Panc1 (cell line): Measurements from ENCODE around the gene LTF. TPM values are rescaled to one million over a fixed set of nuclear protein-coding genes. Genes with fewer than 3 reads are reported as not detected.

Source experiments
- ATAC-seq: fragments of 200-7000 bp; cut with Tn5 transposase; 2 replicates; pipeline ENCODE4 v1.9.1; 2020; ENCODE audit warnings: mild to moderate bottlenecking, moderate library complexity
- BruUV-seq: library from RNA; stranded (reverse); fragments of 400-500 nt; replicated peaks from 2 replicates; lab custom pipeline; 2021; lab: Mats Ljungman, UMichigan
- CTCF ChIA-PET: fragments of 300-600 bp; sonication (Branson Sonifier 250); formaldehyde crosslinking; loops from one replicate; lab custom pipeline; 2022; ENCODE audit warnings: antibody characterized with exemption; lab: Charles Lee
- POLR2A ChIA-PET: fragments of 300-600 bp; sonication (Branson Sonifier 250); formaldehyde crosslinking; loops from one replicate; lab custom pipeline; 2022; ENCODE audit warnings: antibody characterized with exemption; lab: Charles Lee
- DNase-seq: peaks from one replicate; pipeline ENCODE4 v3.0.0-alpha.2; 2010; ENCODE audit warnings: low read depth, low spot score
- H3K27ac ChIP-seq: 2 replicates; pipeline ENCODE4 v1.5.1; 2011; ENCODE audit warnings: mild to moderate bottlenecking, low read length, inconsistent platforms
- H3K27me3 ChIP-seq: fragments of 200-500 bp; sonication (Bioruptor generic); 2 replicates; pipeline ENCODE4 v1.6.0; 2014; ENCODE audit warnings: low read length, inconsistent platforms; ENCODE audit not compliant: control insufficient read depth, insufficient read depth
- H3K36me3 ChIP-seq: fragments of 200-500 bp; sonication (Bioruptor generic); 2 replicates; pipeline ENCODE4 v1.5.1; 2014; ENCODE audit warnings: inconsistent platforms, mild to moderate bottlenecking, low read length, moderate library complexity; ENCODE audit not compliant: control insufficient read depth, insufficient read depth
- H3K4me1 ChIP-seq: 2 replicates; pipeline ENCODE4 v1.5.1; 2011; ENCODE audit warnings: inconsistent platforms, mild to moderate bottlenecking, low read length, moderate library complexity; ENCODE audit not compliant: control insufficient read depth, insufficient read depth
- H3K4me3 ChIP-seq, 2 experiments: 2 replicates each; pipeline ENCODE4 v1.5.1; 2011 to 2012; ENCODE audit warnings: low read depth in 2 of 2, low read length in 2 of 2, mild to moderate bottlenecking in 2 of 2, inconsistent platforms in 1 of 2, moderate library complexity in 1 of 2
- H3K9me3 ChIP-seq: fragments of 200-500 bp; sonication (Bioruptor generic); 2 replicates; pipeline ENCODE4 v1.5.1; 2014; ENCODE audit warnings: low read depth, mild to moderate bottlenecking, inconsistent platforms, low read length, moderate library complexity; ENCODE audit not compliant: control insufficient read depth, insufficient read depth
- CTCF ChIP-seq: fragments of 450-650 bp; IDR thresholded peaks from 2 replicates; pipeline ENCODE4 v1.5.1; 2017; ENCODE audit warnings: mild to moderate bottlenecking
- POLR2AphosphoS5 ChIP-seq: IDR thresholded peaks from 2 replicates; pipeline ENCODE4 v1.6.1; 2012; ENCODE audit warnings: mild to moderate bottlenecking, low read depth, low read length, moderate library complexity
- REST ChIP-seq, 2 experiments: IDR thresholded peaks; 2 replicates each; pipeline ENCODE4 v1.6.1; 2011 to 2012; ENCODE audit warnings: low read depth in 2 of 2, control low read depth in 1 of 2, low read length in 1 of 2, mild to moderate bottlenecking in 1 of 2, moderate library complexity in 1 of 2; ENCODE audit not compliant: insufficient read depth in 1 of 2
- SIN3A ChIP-seq: IDR thresholded peaks from 2 replicates; pipeline ENCODE4 v1.6.1; 2012; ENCODE audit warnings: low read depth, mild to moderate bottlenecking, low read length, moderate library complexity, borderline replicate concordance; ENCODE audit not compliant: insufficient read depth
- TCF7L2 ChIP-seq: IDR thresholded peaks from 2 replicates; pipeline ENCODE4 v1.6.1; 2011; ENCODE audit warnings: mild to moderate bottlenecking, low read depth, low read length, inconsistent platforms
- in situ Hi-C: cut with HindIII; loops from 2 replicates; pipeline ENCODE4 v1.10.0; 2016; ENCODE audit warnings: low sequenced_read_pairs, low pct_unique_long_range_greater_than_20kb
- intact Hi-C: fragments of 100-400 bp; cut with micrococcal nuclease; formaldehyde crosslinking; loops from one replicate; pipeline ENCODE4 v1.10.0; 2022; ENCODE audit not compliant: unreplicated experiment
- total RNA-seq: library from RNA; stranded (reverse); gene quantifications from one replicate; pipeline ENCODE4 v1.2.1, GENCODE V29; 2021; ENCODE audit not compliant: unreplicated experiment

LTF gene
- total RNA-seq, 1 experiment from 2014 or later, result not detected

- DNase-seq, result no peak
- no peaks in the 10 kb centered on the region for H3K36me3 ChIP-seq
- ATAC-seq, result no peak
- ChIA-PET POLR2A (no interaction called here), CTCF (no interaction called here)
- no peaks in the 10 kb centered on the region for H3K27me3 ChIP-seq
- in situ Hi-C loops, result no loop called here
- no peak for TF ChIP-seq CTCF
- no peak for TF ChIP-seq REST (IDR thresholded peaks at IDR 0.05; ENCODE audit: insufficient read depth in 1 of 2, low read depth in 2 of 2, low read length in 1 of 2)
- TF ChIP-seq SIN3A, result no peak
- no peak for TF ChIP-seq TCF7L2
- no peak for TF ChIP-seq POLR2AphosphoS5
- no TSS peak for BruUV-seq
- H3K27ac ChIP-seq, result no peak overlapping the region
- no peak overlapping the region for H3K4me3 ChIP-seq
- no peaks in the 10 kb centered on the region for H3K9me3 ChIP-seq
- intact Hi-C loops, result no loop called here
- H3K4me1 ChIP-seq, result no peaks in the 10 kb centered on the region
Observed at GRCh38 chr3:46462111-46462510, 2.6 kb downstream of the LTF start.

GRCh38 chr3:46460051-46460450 lies 4.7 kb downstream of the LTF start:
- H3K9me3 ChIP-seq, result no peaks in the 10 kb centered on the region
- no peak overlapping the region for H3K4me3 ChIP-seq
- intact Hi-C loops (no loop called here), in situ Hi-C loops (no loop called here)
- BruUV-seq, result no TSS peak
- no peak for TF ChIP-seq CTCF
- TF ChIP-seq TCF7L2, result no peak
- no peak for TF ChIP-seq POLR2AphosphoS5
- TF ChIP-seq REST (IDR thresholded peaks at IDR 0.05; ENCODE audit: insufficient read depth in 1 of 2, low read depth in 2 of 2, low read length in 1 of 2), result no peak
- no peak for TF ChIP-seq SIN3A
- H3K27me3 ChIP-seq, result no peaks in the 10 kb centered on the region
- DNase-seq, result no peak
- no peak for ATAC-seq
- no peak overlapping the region for H3K27ac ChIP-seq
- ChIA-PET POLR2A (no interaction called here), CTCF (no interaction called here)
- H3K36me3 ChIP-seq, result no peaks in the 10 kb centered on the region
- H3K4me1 ChIP-seq, result no peaks in the 10 kb centered on the region
